DOHH2 (cell line): Measurements from ENCODE around the gene PEF1.

Experiments
- H3F3A ChIP-seq: fragments of 200-600 bp; sonication (generic), shearing (Covaris generic); 2 replicates; pipeline ENCODE4 v1.6.0; 2016; ENCODE audit warnings: antibody characterized with exemption, mild to moderate bottlenecking; ENCODE audit not compliant: control insufficient read depth, insufficient read depth
- H3K27ac ChIP-seq: fragments of 200-600 bp; sonication (generic); 2 replicates; pipeline ENCODE4 v1.5.1; 2014; ENCODE audit warnings: low read depth, mild to moderate bottlenecking, low read length, moderate library complexity
- H3K27me3 ChIP-seq: fragments of 200-600 bp; sonication (generic); 2 replicates; pipeline ENCODE4 v1.6.1; 2014; ENCODE audit warnings: mild to moderate bottlenecking, low read length, mixed read lengths; ENCODE audit not compliant: control insufficient read depth
- H3K36me3 ChIP-seq: fragments of 200-600 bp; sonication (generic); 2 replicates; pipeline ENCODE4 v1.6.1; 2014; ENCODE audit warnings: mild to moderate bottlenecking, low read length, moderate library complexity, mixed read lengths; ENCODE audit not compliant: control insufficient read depth
- H3K4me1 ChIP-seq: fragments of 200-600 bp; sonication (generic); 2 replicates; pipeline ENCODE4 v1.6.1; 2014; ENCODE audit warnings: mild to moderate bottlenecking, low read length, mixed read lengths; ENCODE audit not compliant: control insufficient read depth
- H3K4me2 ChIP-seq: fragments of 200-600 bp; sonication (generic); 2 replicates; pipeline ENCODE4 v1.6.0; 2014; ENCODE audit warnings: mild to moderate bottlenecking, low read length, moderate library complexity
- H3K4me3 ChIP-seq: fragments of 200-600 bp; sonication (generic); 2 replicates; pipeline ENCODE4 v1.5.1; 2014; ENCODE audit warnings: mild to moderate bottlenecking, low read length, mixed read lengths
- H3K79me2 ChIP-seq: fragments of 200-600 bp; sonication (generic); 2 replicates; pipeline ENCODE4 v1.6.1; 2014; ENCODE audit warnings: mild to moderate bottlenecking, low read length, mixed read lengths; ENCODE audit not compliant: control insufficient read depth
- H3K9me2 ChIP-seq: fragments of 200-600 bp; sonication (generic); replicated peaks from 2 replicates; pipeline ENCODE4 v1.6.1; 2014; ENCODE audit warnings: mild to moderate bottlenecking, low read length, mixed read lengths; ENCODE audit not compliant: control insufficient read depth
- H3K9me3 ChIP-seq: fragments of 200-600 bp; sonication (generic); 2 replicates; pipeline ENCODE4 v1.6.1; 2014; ENCODE audit warnings: antibody characterized with exemption, low read length, mixed read lengths; ENCODE audit not compliant: control insufficient read depth, insufficient read depth
- H4K20me1 ChIP-seq: fragments of 200-600 bp; sonication (generic); 2 replicates; pipeline ENCODE4 v1.6.0; 2014; ENCODE audit warnings: low read depth, mild to moderate bottlenecking, antibody characterized with exemption, low read length, moderate library complexity; ENCODE audit not compliant: control insufficient read depth, insufficient read depth
- CTCF ChIP-seq: fragments of 200-600 bp; sonication (generic); IDR thresholded peaks from one replicate; pipeline ENCODE4 v1.5.1; 2014; ENCODE audit warnings: antibody characterized with exemption, mild to moderate bottlenecking, low read depth, low read length; ENCODE audit not compliant: poor library complexity, severe bottlenecking
- EZH2phosphoT487 ChIP-seq: fragments of 200-600 bp; sonication (generic); IDR thresholded peaks from 2 replicates; pipeline ENCODE4 v1.6.1; 2017; ENCODE audit warnings: borderline replicate concordance, mild to moderate bottlenecking, antibody characterized with exemption, low read length, moderate library complexity, mixed read lengths

PEF1 gene

DNA sequence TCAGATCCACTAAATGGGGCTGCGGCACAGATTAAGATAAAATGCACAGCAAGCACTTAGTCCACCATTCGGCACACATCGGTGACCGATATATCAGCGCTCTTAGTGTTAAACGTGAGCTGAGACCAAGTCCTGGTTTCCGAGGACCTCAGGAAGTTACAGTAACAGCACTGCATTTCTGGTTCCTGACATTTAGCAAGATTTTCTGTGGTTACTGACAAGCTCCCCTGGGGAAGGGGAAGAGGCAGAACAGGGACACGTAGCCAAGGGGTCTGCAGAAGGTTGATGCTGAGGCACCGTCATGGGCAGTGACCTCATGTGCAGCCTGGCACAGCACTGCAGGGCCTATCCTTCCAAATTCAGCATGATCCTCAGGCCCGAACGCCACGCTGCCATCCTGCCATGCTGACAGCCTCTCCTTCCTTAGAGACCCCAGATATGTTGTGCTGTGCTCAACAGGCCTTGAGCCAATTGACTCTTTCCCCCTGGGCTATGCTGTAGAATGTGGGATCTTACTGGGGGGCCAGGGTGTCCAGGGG lies 13.4 kb upstream of the PEF1 start:
- no peaks in the 10 kb centered on the region for H3F3A ChIP-seq
- H3K4me2 ChIP-seq = no peak overlapping the region
- no peaks in the 10 kb centered on the region for H3K36me3 ChIP-seq
- H3K4me3 ChIP-seq = no peak overlapping the region
- TF ChIP-seq CTCF (no peak), EZH2phosphoT487 (no peak)
- H3K9me2 ChIP-seq = no peaks in the 10 kb centered on the region
- H3K27me3 ChIP-seq = peaks cover 6% of the 10 kb centered on the region
- no peak overlapping the region for H3K27ac ChIP-seq
- H3K4me1 ChIP-seq = no peaks in the 10 kb centered on the region
- no peaks in the 10 kb centered on the region for H3K79me2 ChIP-seq
- no peaks in the 10 kb centered on the region for H4K20me1 ChIP-seq
- H3K9me3 ChIP-seq = no peaks in the 10 kb centered on the region

DNA sequence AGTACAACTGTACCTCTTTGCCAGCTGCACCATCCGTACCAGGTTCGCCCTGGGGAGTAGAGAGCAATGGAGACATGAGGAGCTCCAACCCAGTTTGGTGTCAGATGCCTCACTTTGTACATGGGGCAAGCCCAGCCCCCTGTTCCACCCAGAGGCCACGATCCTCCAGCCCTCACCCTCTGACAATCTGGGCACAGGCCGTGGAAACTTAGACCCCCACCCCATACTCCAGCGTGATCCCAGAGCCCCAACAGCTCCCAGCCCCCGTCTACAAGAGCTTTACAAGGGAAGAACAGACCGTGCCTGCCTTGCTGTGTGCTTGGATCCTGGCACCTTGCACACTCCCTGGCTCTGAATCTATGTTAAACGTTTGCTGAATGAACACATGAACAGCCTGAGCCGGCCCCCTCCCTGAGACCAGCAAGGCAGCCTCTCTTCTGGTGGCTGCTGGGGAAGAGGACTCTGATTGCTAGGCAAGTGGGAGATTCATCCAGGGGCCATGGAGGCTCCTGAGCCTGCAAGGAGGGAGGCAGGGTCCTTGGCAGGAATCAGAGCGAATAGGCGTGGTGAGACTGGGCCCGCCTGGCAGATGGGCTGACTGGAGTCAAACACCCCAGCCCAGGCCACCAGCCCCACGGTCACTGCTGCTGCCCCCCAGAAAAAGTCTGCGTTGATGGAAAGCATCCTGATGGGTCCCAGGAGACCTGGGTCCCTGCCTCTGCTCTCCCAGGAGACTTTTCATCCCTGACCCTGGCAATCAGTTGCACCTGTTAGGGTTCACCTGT lies 12.5 kb upstream of the PEF1 start:
- Histone ChIP-seq H3K36me3 (no peaks in the 10 kb centered on the region), H3K4me3 (no peak overlapping the region), H3K27ac (no peak overlapping the region), H3K79me2 (no peaks in the 10 kb centered on the region), H3K9me3 (no peaks in the 10 kb centered on the region), H3K4me1 (no peaks in the 10 kb centered on the region), H3K9me2 (no peaks in the 10 kb centered on the region), H3F3A (no peaks in the 10 kb centered on the region), H3K4me2 (no peak overlapping the region), H4K20me1 (no peaks in the 10 kb centered on the region), H3K27me3 (peaks cover 9% of the 10 kb centered on the region)
- no peak for TF ChIP-seq CTCF
- TF ChIP-seq EZH2phosphoT487 = no peak

GRCh38 chr1:31655756-31656155 lies 11.1 kb upstream of the PEF1 start:
- Histone ChIP-seq H3K79me2 (no peaks in the 10 kb centered on the region), H3K4me2 (no peak overlapping the region), H3F3A (no peaks in the 10 kb centered on the region), H3K4me3 (no peak overlapping the region), H3K27ac (no peak overlapping the region), H3K9me2 (no peaks in the 10 kb centered on the region), H3K9me3 (no peaks in the 10 kb centered on the region), H4K20me1 (no peaks in the 10 kb centered on the region), H3K27me3 (peaks cover 16% of the 10 kb centered on the region), H3K4me1 (no peaks in the 10 kb centered on the region), H3K36me3 (no peaks in the 10 kb centered on the region)
- TF ChIP-seq EZH2phosphoT487 = no peak
- TF ChIP-seq CTCF = no peak
